ENCODE results near the gene TEN1. TPM values are rescaled to one million over a fixed set of nuclear protein-coding genes. Genes with fewer than 3 reads are reported as not detected.
A peak's percentile ranks its signal among the peaks of the same experiment; 100 is the strongest.

The TEN1 gene
- total RNA-seq, 1 experiment from 2014 or later = 15.3 TPM

GRCh38 chr17:75979705-75980187 lies 706 bp downstream of the TEN1 start:
- Mint-ChIP-seq H3K36me3 (ENCODE audit: insufficient read depth, unreplicated experiment) (peaks cover 59% of the 10 kb centered on the region), H3K9me3 (ENCODE audit: low read depth, unreplicated experiment) (no peaks in the 10 kb centered on the region), H3K4me3 (ENCODE audit: low read depth, unreplicated experiment) (peak overlapping the region; percentile 79), H3K4me1 (ENCODE audit: low read depth, unreplicated experiment) (peaks cover 54% of the 10 kb centered on the region), H3K27me3 (ENCODE audit: unreplicated experiment) (no peaks in the 10 kb centered on the region), H3K27ac (ENCODE audit: unreplicated experiment) (peak overlapping the region; percentile 95)
- intact Hi-C loops (cut with micrococcal nuclease; ENCODE audit: unreplicated experiment) = no loop called here
- DNase-seq = no peak
- TSS peak; percentile 77 for BruUV-seq (replicated peaks)
- no peak for TF ChIP-seq CTCF (IDR thresholded peaks at IDR 0.05; ENCODE audit: unreplicated experiment)
- CTCF ChIA-PET = interaction anchor here (0.7 to 1.3 kb wide), 4 partner anchors 14 to 390 kb away, joined by 3 to 6 read pairs (median 3); partner anchors contain the start of gene FBF1

GRCh38 chr17:75980188-75981018 lies 1.4 kb downstream of the TEN1 start:
- no peaks in the 10 kb centered on the region for H3K27me3 Mint-ChIP-seq (ENCODE audit: unreplicated experiment)
- H3K27ac Mint-ChIP-seq (ENCODE audit: unreplicated experiment) = peak overlapping the region; percentile 95
- H3K9me3 Mint-ChIP-seq (ENCODE audit: low read depth, unreplicated experiment) = no peaks in the 10 kb centered on the region
- intact Hi-C loops (cut with micrococcal nuclease; ENCODE audit: unreplicated experiment) = no loop called here
- no peak for DNase-seq
- peaks cover 55% of the 10 kb centered on the region for H3K4me1 Mint-ChIP-seq (ENCODE audit: low read depth, unreplicated experiment)
- H3K36me3 Mint-ChIP-seq (ENCODE audit: insufficient read depth, unreplicated experiment) = peaks cover 59% of the 10 kb centered on the region
- BruUV-seq (replicated peaks) = no TSS peak
- no peak for TF ChIP-seq CTCF (IDR thresholded peaks at IDR 0.05; ENCODE audit: unreplicated experiment)
- peak overlapping the region; percentile 79 for H3K4me3 Mint-ChIP-seq (ENCODE audit: low read depth, unreplicated experiment)
- CTCF ChIA-PET = interaction anchor here (0.6 to 1.3 kb wide), 6 partner anchors 14 to 389 kb away, joined by 3 to 6 read pairs (median 3); partner anchors contain the start of gene FBF1

GRCh38 chr17:75981019-75981615 lies 2.1 kb downstream of the TEN1 start:
- no TSS peak for BruUV-seq (replicated peaks)
- peaks cover 56% of the 10 kb centered on the region for H3K36me3 Mint-ChIP-seq (ENCODE audit: insufficient read depth, unreplicated experiment)
- CTCF ChIA-PET = interaction anchor here (0.6 to 1.4 kb wide), 5 partner anchors 11 to 890 kb away, joined by 3 read pairs; partner anchors contain the start of gene FBF1
- no peak for TF ChIP-seq CTCF (IDR thresholded peaks at IDR 0.05; ENCODE audit: unreplicated experiment)
- H3K27ac Mint-ChIP-seq (ENCODE audit: unreplicated experiment) = peak overlapping the region; percentile 95
- DNase-seq = no peak
- H3K4me1 Mint-ChIP-seq (ENCODE audit: low read depth, unreplicated experiment) = peaks cover 47% of the 10 kb centered on the region
- H3K4me3 Mint-ChIP-seq (ENCODE audit: low read depth, unreplicated experiment) = peak overlapping the region; percentile 79
- intact Hi-C loops (cut with micrococcal nuclease; ENCODE audit: unreplicated experiment) = no loop called here
- no peaks in the 10 kb centered on the region for H3K27me3 Mint-ChIP-seq (ENCODE audit: unreplicated experiment)
- H3K9me3 Mint-ChIP-seq (ENCODE audit: low read depth, unreplicated experiment) = no peaks in the 10 kb centered on the region

GRCh38 chr17:75983501-75984181 lies 4.6 kb downstream of the TEN1 start:
- Mint-ChIP-seq H3K9me3 (ENCODE audit: low read depth, unreplicated experiment) (no peaks in the 10 kb centered on the region), H3K27ac (ENCODE audit: unreplicated experiment) (peak overlapping the region; percentile 81), H3K4me3 (ENCODE audit: low read depth, unreplicated experiment) (peak overlapping the region; percentile 40), H3K4me1 (ENCODE audit: low read depth, unreplicated experiment) (peaks cover 41% of the 10 kb centered on the region), H3K27me3 (ENCODE audit: unreplicated experiment) (no peaks in the 10 kb centered on the region), H3K36me3 (ENCODE audit: insufficient read depth, unreplicated experiment) (peaks cover 42% of the 10 kb centered on the region)
- no peak for TF ChIP-seq CTCF (IDR thresholded peaks at IDR 0.05; ENCODE audit: unreplicated experiment)
- CTCF ChIA-PET = interaction anchor here (1.1 to 2.0 kb wide), 2 partner anchors 16 to 22 kb away, joined by 3 to 5 read pairs; no protein-coding TSS in a partner anchor
- intact Hi-C loops (cut with micrococcal nuclease; ENCODE audit: unreplicated experiment) = no loop called here
- BruUV-seq (replicated peaks) = no TSS peak
- peak; percentile 75 for DNase-seq
